Liver (tissue), 9 donors: ENCODE data around the gene CXCR4. TPM values are rescaled to one million over a fixed set of nuclear protein-coding genes. Genes with fewer than 3 reads are reported as not detected.
A peak's percentile ranks its signal among the peaks of the same experiment; 100 is the strongest.

Experiments used
- DNase-seq: peaks from one replicate; pipeline ENCODE4 v3.0.0-alpha.2; 2017; ENCODE audit warnings: low spot score
- H3K27ac ChIP-seq, 2 donors: one replicate each; pipeline ENCODE4 v1.7.0; 2013; ENCODE audit warnings: inconsistent platforms in 2 of 2, low read length in 2 of 2, control low read depth in 1 of 2, low read depth in 1 of 2, mild to moderate bottlenecking in 1 of 2
- H3K27me3 ChIP-seq, 4 donors: one replicate each; pipeline versions ENCODE4 v1.6.1 to v1.7.0; 2013; ENCODE audit warnings: low read length in 3 of 4, inconsistent platforms in 1 of 4, mild to moderate bottlenecking in 1 of 4, moderate library complexity in 1 of 4; ENCODE audit not compliant: control insufficient read depth in 4 of 4, insufficient read depth in 4 of 4
- H3K36me3 ChIP-seq, 4 donors: one replicate each; pipeline versions ENCODE4 v1.6.1 to v1.7.0; 2013; ENCODE audit warnings: low read length in 3 of 4, mild to moderate bottlenecking in 3 of 4, low read depth in 1 of 4, moderate library complexity in 1 of 4; ENCODE audit not compliant: control insufficient read depth in 4 of 4, insufficient read depth in 3 of 4
- H3K4me1 ChIP-seq, 4 donors: one replicate each; pipeline versions ENCODE4 v1.6.1 to v1.7.0; 2013; ENCODE audit warnings: low read length in 3 of 4, mild to moderate bottlenecking in 3 of 4, moderate library complexity in 1 of 4; ENCODE audit not compliant: control insufficient read depth in 4 of 4, insufficient read depth in 4 of 4
- H3K4me3 ChIP-seq, 3 donors: one replicate each; pipeline versions ENCODE4 v1.6.1 to v1.7.0; 2013; ENCODE audit warnings: low read length in 3 of 3, control low read depth in 1 of 3, low read depth in 1 of 3, mild to moderate bottlenecking in 1 of 3
- H3K9ac ChIP-seq, 2 donors: one replicate each; pipeline ENCODE4 v1.7.0; 2013; ENCODE audit warnings: low read length in 2 of 2, mild to moderate bottlenecking in 2 of 2, moderate library complexity in 2 of 2, control low read depth in 1 of 2, low read depth in 1 of 2
- H3K9me3 ChIP-seq, 4 donors: one replicate each; pipeline versions ENCODE4 v1.6.1 to v1.7.0; 2013; ENCODE audit warnings: low read length in 3 of 4; ENCODE audit not compliant: control insufficient read depth in 4 of 4
- FOXA1 ChIP-seq: IDR thresholded peaks from 2 replicates; pipeline ENCODE4 v1.6.1; 2016; ENCODE audit warnings: antibody characterized with exemption
- FOXA2 ChIP-seq: IDR thresholded peaks from 2 replicates; pipeline ENCODE4 v1.6.1; 2016; ENCODE audit warnings: antibody characterized with exemption
- HNF4A ChIP-seq, 2 donors: conservative IDR thresholded peaks; 2 replicates each; pipeline ENCODE4 v1.6.1; 2016; ENCODE audit warnings: antibody characterized with exemption in 2 of 2, mild to moderate bottlenecking in 2 of 2
- SP1 ChIP-seq: IDR thresholded peaks from 2 replicates; pipeline ENCODE4 v1.6.1; 2018; ENCODE audit warnings: antibody characterized with exemption, mild to moderate bottlenecking
- WGBS: extraction: QIAGEN DNeasy Blood & Tissue Kit; methylation state at CpG from one replicate; pipeline ENCODE4 v1.1.7; 2013; 5-methylcytosine and 5-hydroxymethylcytosine counted together
- polyA plus RNA-seq, 2 donors: library from polyadenylated mRNA; stranded (reverse) in 1 of 2; unstranded in 1 of 2; fragments of 200-250 nt in 1 of 2; fragments of >200 nt in 1 of 2; fragmentation: Nextera tagmentation in 1 of 2; extraction: Ambion mirVana in 1 of 2; gene quantifications; one replicate each; pipeline versions ENCODE4 v1.2.1 to v1.2.3, GENCODE V29; 2013 to 2015
- total RNA-seq, 2 donors: library from RNA; depleted of rRNA; stranded (reverse); fragments of >200 nt; gene quantifications; one replicate each; pipeline ENCODE4 v1.2.3, GENCODE V29; 2014
- TF ChIP-seq, protein P1 (sequence below): IDR thresholded peaks from 2 replicates; pipeline ENCODE4 v1.6.1; 2016; ENCODE audit warnings: antibody characterized with exemption, mild to moderate bottlenecking
- TF ChIP-seq, protein P2 (sequence below): fragments of 150-350 bp; IDR thresholded peaks from 2 replicates; pipeline ENCODE4 v1.5.1; 2017; ENCODE audit warnings: improper control_type of control experiment, low read depth, low read length; ENCODE audit not compliant: missing input control
- donor health status: healthy.
- donor health status: healthy.
- donor health status: healthy.
- donor health status: healthy.
- donor health status: healthy.

CXCR4 gene
- total and polyA plus RNA-seq, 4 donors: 5.0 to 9.0 (median 6.1) TPM

DNA sequence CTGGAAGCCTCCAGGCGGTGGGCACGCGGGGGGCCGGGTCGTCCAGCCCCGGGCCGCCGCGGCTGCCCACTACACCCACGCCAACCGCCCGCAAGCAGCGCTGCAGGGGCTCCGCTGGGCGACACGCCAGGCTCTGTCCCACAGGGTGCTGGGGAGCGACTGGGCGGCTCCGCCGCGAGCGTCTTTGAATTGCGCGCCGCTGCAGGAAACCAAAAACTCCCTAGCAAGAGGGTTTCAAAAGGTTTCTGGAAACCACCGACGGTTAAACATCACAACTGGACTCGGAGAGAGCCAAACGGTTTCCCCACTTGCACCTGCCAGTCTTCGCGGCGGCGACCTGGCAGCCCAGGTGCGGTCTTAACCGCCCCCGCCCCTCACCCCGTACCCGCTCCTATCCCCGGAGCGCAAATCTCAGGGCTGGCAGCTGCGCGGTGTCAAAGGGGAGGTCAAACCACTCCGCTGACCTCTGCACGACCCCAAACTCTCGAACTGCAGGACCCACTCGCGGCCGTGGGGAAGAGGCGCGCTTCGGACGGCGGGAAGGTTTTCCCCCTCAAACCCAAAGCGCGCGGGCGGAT lies 1.0 kb downstream of the CXCR4 start:
- Histone ChIP-seq H3K36me3 (no peaks in the 10 kb centered on the region), H3K27ac (peak overlapping the region; percentile 43 to 73), H3K27me3 (peaks cover 0 to 6% (median 1%) of the 10 kb centered on the region in 4 donors), H3K9ac (no peak overlapping the region), H3K4me3 (peak overlapping the region; percentile 18 to 52 (median 49)), H3K9me3 (no peaks in the 10 kb centered on the region), H3K4me1 (peaks cover 10 to 26% (median 17%) of the 10 kb centered on the region in 4 donors)
- DNase-seq: no peak
- 2% methylated on average over 57 of the region's 57 CpGs for WGBS
- TF ChIP-seq FOXA2: no peak
- TF ChIP-seq, protein P1, sequence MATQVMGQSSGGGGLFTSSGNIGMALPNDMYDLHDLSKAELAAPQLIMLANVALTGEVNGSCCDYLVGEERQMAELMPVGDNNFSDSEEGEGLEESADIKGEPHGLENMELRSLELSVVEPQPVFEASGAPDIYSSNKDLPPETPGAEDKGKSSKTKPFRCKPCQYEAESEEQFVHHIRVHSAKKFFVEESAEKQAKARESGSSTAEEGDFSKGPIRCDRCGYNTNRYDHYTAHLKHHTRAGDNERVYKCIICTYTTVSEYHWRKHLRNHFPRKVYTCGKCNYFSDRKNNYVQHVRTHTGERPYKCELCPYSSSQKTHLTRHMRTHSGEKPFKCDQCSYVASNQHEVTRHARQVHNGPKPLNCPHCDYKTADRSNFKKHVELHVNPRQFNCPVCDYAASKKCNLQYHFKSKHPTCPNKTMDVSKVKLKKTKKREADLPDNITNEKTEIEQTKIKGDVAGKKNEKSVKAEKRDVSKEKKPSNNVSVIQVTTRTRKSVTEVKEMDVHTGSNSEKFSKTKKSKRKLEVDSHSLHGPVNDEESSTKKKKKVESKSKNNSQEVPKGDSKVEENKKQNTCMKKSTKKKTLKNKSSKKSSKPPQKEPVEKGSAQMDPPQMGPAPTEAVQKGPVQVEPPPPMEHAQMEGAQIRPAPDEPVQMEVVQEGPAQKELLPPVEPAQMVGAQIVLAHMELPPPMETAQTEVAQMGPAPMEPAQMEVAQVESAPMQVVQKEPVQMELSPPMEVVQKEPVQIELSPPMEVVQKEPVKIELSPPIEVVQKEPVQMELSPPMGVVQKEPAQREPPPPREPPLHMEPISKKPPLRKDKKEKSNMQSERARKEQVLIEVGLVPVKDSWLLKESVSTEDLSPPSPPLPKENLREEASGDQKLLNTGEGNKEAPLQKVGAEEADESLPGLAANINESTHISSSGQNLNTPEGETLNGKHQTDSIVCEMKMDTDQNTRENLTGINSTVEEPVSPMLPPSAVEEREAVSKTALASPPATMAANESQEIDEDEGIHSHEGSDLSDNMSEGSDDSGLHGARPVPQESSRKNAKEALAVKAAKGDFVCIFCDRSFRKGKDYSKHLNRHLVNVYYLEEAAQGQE: no peak

DNA sequence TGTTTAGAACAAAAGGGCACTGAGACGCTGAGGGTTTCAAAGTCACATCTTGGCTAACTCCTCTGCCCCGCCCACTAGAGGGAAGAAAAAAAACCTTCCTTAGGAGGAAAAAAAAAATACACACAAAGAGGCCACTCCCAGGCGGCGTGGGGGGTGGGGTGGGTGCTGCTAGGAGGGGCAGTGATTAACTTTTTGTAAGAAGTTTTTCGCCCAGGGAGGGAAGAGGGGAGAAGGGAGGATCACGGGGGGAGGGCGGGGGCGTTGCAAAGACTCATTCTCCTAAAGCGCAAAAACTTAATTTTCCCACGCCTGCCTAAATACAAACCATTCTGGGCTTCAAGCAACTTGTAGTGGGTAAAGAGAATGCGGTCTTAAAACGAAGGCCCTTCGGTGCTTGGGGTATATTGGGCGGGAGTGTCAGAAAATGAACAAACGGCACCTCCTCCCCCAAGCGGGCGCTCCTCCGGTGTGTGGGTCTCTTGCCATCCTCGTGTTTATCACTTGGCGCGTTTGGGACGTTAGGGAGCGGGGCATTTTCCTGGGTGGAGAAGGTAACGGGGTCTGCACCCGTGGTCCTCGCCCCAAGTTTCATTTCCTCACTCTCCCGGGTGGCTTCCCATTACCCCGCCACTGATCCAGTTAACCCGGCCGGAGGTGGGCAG lies 1.7 kb downstream of the CXCR4 start:
- Histone ChIP-seq H3K4me1 (peaks cover 10 to 26% (median 17%) of the 10 kb centered on the region in 4 donors), H3K9me3 (no peaks in the 10 kb centered on the region), H3K36me3 (no peaks in the 10 kb centered on the region), H3K9ac (no peak overlapping the region), H3K27me3 (peaks cover 0 to 9% (median 1%) of the 10 kb centered on the region in 4 donors), H3K27ac (peak overlapping the region; percentile 43 to 73), H3K4me3 (peak overlapping the region in 2 of 3 donors; percentile 49 to 52)
- no peak for DNase-seq
- 3% methylated on average over 30 of the region's 30 CpGs for WGBS
- TF ChIP-seq, protein P2, sequence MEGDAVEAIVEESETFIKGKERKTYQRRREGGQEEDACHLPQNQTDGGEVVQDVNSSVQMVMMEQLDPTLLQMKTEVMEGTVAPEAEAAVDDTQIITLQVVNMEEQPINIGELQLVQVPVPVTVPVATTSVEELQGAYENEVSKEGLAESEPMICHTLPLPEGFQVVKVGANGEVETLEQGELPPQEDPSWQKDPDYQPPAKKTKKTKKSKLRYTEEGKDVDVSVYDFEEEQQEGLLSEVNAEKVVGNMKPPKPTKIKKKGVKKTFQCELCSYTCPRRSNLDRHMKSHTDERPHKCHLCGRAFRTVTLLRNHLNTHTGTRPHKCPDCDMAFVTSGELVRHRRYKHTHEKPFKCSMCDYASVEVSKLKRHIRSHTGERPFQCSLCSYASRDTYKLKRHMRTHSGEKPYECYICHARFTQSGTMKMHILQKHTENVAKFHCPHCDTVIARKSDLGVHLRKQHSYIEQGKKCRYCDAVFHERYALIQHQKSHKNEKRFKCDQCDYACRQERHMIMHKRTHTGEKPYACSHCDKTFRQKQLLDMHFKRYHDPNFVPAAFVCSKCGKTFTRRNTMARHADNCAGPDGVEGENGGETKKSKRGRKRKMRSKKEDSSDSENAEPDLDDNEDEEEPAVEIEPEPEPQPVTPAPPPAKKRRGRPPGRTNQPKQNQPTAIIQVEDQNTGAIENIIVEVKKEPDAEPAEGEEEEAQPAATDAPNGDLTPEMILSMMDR: no peak
- TF ChIP-seq SP1: no peak

DNA sequence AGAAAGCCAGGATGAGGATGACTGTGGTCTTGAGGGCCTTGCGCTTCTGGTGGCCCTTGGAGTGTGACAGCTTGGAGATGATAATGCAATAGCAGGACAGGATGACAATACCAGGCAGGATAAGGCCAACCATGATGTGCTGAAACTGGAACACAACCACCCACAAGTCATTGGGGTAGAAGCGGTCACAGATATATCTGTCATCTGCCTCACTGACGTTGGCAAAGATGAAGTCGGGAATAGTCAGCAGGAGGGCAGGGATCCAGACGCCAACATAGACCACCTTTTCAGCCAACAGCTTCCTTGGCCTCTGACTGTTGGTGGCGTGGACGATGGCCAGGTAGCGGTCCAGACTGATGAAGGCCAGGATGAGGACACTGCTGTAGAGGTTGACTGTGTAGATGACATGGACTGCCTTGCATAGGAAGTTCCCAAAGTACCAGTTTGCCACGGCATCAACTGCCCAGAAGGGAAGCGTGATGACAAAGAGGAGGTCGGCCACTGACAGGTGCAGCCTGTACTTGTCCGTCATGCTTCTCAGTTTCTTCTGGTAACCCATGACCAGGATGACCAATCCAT lies 2.7 kb downstream of the CXCR4 start:
- Histone ChIP-seq H3K27me3 (peaks cover 0 to 7% (median 1%) of the 10 kb centered on the region in 4 donors), H3K9ac (no peak overlapping the region), H3K36me3 (no peaks in the 10 kb centered on the region), H3K4me3 (no peak overlapping the region), H3K9me3 (no peaks in the 10 kb centered on the region), H3K27ac (peak overlapping the region in 1 of 2 donors; percentile 30), H3K4me1 (peaks cover 10 to 26% (median 17%) of the 10 kb centered on the region in 4 donors)
- no peak for DNase-seq
- WGBS: 84% methylated on average over 12 of the region's 12 CpGs
- TF ChIP-seq FOXA1 (no peak), FOXA2 (no peak), SP1 (no peak), HNF4A (conservative IDR thresholded peaks at IDR 0.05) (no peak)
